HUES48 (cell line): ENCODE data around the gene SRC.
"Not testable (repeated sequence)": the region's sequence is repeated elsewhere in the genome, so short reads cannot be mapped to it uniquely, and the experiment has no call there.

Experiments used
- H3K27ac ChIP-seq: one replicate; pipeline ENCODE4 v1.7.0; 2013; ENCODE audit warnings: low read depth, low read length, inconsistent platforms
- H3K27me3 ChIP-seq: 2 replicates; pipeline ENCODE4 v1.6.1; 2013; ENCODE audit warnings: mild to moderate bottlenecking, low read length; ENCODE audit not compliant: control insufficient read depth, insufficient read depth
- H3K36me3 ChIP-seq: 2 replicates; pipeline ENCODE4 v1.6.1; 2013; ENCODE audit warnings: low read length; ENCODE audit not compliant: control insufficient read depth, insufficient read depth
- H3K4me1 ChIP-seq: 2 replicates; pipeline ENCODE4 v1.6.1; 2013; ENCODE audit warnings: mild to moderate bottlenecking, low read length; ENCODE audit not compliant: control insufficient read depth, insufficient read depth
- H3K4me3 ChIP-seq: 2 replicates; pipeline ENCODE4 v1.5.1; 2013; ENCODE audit warnings: mild to moderate bottlenecking, low read depth, low read length
- H3K9ac ChIP-seq: 2 replicates; pipeline ENCODE4 v1.6.1; 2013; ENCODE audit warnings: mild to moderate bottlenecking, low read depth, low read length, moderate library complexity
- H3K9me3 ChIP-seq: 2 replicates; pipeline ENCODE4 v1.6.1; 2013; ENCODE audit warnings: low read length; ENCODE audit not compliant: control insufficient read depth, insufficient read depth

The SRC gene

GRCh38 chr20:37369846-37370245 is 23.9 kb downstream of the SRC start:
- H3K9me3 ChIP-seq: no peaks in the 10 kb centered on the region
- H3K36me3 ChIP-seq: peaks cover 33% of the 10 kb centered on the region
- no peaks in the 10 kb centered on the region for H3K4me1 ChIP-seq
- no peak overlapping the region for H3K27ac ChIP-seq
- H3K27me3 ChIP-seq: no peaks in the 10 kb centered on the region
- no peak overlapping the region for H3K9ac ChIP-seq
- no peak overlapping the region for H3K4me3 ChIP-seq

- H3K4me3 ChIP-seq, H3K27ac ChIP-seq, H3K9ac ChIP-seq, H3K9me3 ChIP-seq, H3K27me3 ChIP-seq, H3K4me1 ChIP-seq: not testable (repeated sequence)
- peaks cover 14% of the 10 kb centered on the region for H3K36me3 ChIP-seq
Observed at GRCh38 chr20:37371845-37372244, 25.9 kb downstream of the SRC start.

- H3K9ac ChIP-seq: no peak overlapping the region
- H3K27me3 ChIP-seq: no peaks in the 10 kb centered on the region
- no peaks in the 10 kb centered on the region for H3K4me1 ChIP-seq
- H3K36me3 ChIP-seq: peaks cover 13% of the 10 kb centered on the region
- no peak overlapping the region for H3K4me3 ChIP-seq
- no peaks in the 10 kb centered on the region for H3K9me3 ChIP-seq
- H3K27ac ChIP-seq: no peak overlapping the region
Observed at GRCh38 chr20:37372441-37372840, 26.5 kb downstream of the SRC start.

GRCh38 chr20:37373020-37373598 is 27.2 kb downstream of the SRC start:
- Histone ChIP-seq H3K4me3 (no peak overlapping the region), H3K4me1 (no peaks in the 10 kb centered on the region), H3K9me3 (no peaks in the 10 kb centered on the region), H3K27ac (no peak overlapping the region), H3K27me3 (no peaks in the 10 kb centered on the region), H3K36me3 (peaks cover 9% of the 10 kb centered on the region), H3K9ac (no peak overlapping the region)

GRCh38 chr20:37375227-37375626 is 29.3 kb downstream of the SRC start:
- H3K9ac ChIP-seq: no peak overlapping the region
- no peak overlapping the region for H3K4me3 ChIP-seq
- H3K9me3 ChIP-seq: no peaks in the 10 kb centered on the region
- H3K36me3 ChIP-seq: peaks cover 12% of the 10 kb centered on the region
- H3K27ac ChIP-seq: no peak overlapping the region
- H3K4me1 ChIP-seq: peaks cover 10% of the 10 kb centered on the region; the same call in 1 of the 2 replicates
- H3K27me3 ChIP-seq: no peaks in the 10 kb centered on the region

- H3K4me3 ChIP-seq: no peak overlapping the region
- no peaks in the 10 kb centered on the region for H3K9me3 ChIP-seq
- H3K4me1 ChIP-seq: peaks cover 10% of the 10 kb centered on the region; the same call in 1 of the 2 replicates
- H3K27ac ChIP-seq: no peak overlapping the region
- no peaks in the 10 kb centered on the region for H3K27me3 ChIP-seq
- H3K9ac ChIP-seq: no peak overlapping the region
- H3K36me3 ChIP-seq: peaks cover 15% of the 10 kb centered on the region
Observed at GRCh38 chr20:37376324-37376723, 30.4 kb downstream of the SRC start.

- Histone ChIP-seq H3K36me3 (peaks cover 15% of the 10 kb centered on the region), H3K4me3 (no peak overlapping the region), H3K27ac (no peak overlapping the region), H3K9me3 (no peaks in the 10 kb centered on the region), H3K9ac (no peak overlapping the region), H3K27me3 (no peaks in the 10 kb centered on the region), H3K4me1 (peaks cover 10% of the 10 kb centered on the region; the same call in 1 of the 2 replicates)
Observed at GRCh38 chr20:37376791-37377190, 30.9 kb downstream of the SRC start.

GRCh38 chr20:37377346-37378081 is 31.6 kb downstream of the SRC start:
- H3K9ac ChIP-seq: no peak overlapping the region

GRCh38 chr20:37378420-37378784 is 32.5 kb downstream of the SRC start:
- Histone ChIP-seq H3K4me3 (no peak overlapping the region), H3K36me3 (peaks cover 11% of the 10 kb centered on the region), H3K4me1 (peaks cover 10% of the 10 kb centered on the region; the same call in 1 of the 2 replicates), H3K27ac (peak overlapping the region; percentile 73), H3K9ac (no peak overlapping the region), H3K27me3 (no peaks in the 10 kb centered on the region), H3K9me3 (no peaks in the 10 kb centered on the region)

More at GRCh38 chr20:37377346-37378081, 31.6 kb downstream of the SRC start:
- Histone ChIP-seq H3K27me3 (no peaks in the 10 kb centered on the region), H3K36me3 (peaks cover 15% of the 10 kb centered on the region), H3K4me3 (no peak overlapping the region), H3K27ac (no peak overlapping the region), H3K9me3 (no peaks in the 10 kb centered on the region), H3K4me1 (peaks cover 10% of the 10 kb centered on the region; the same call in 1 of the 2 replicates)

- H3K27me3 ChIP-seq: no peaks in the 10 kb centered on the region
- H3K27ac ChIP-seq: peak overlapping the region; percentile 73
- H3K9me3 ChIP-seq: no peaks in the 10 kb centered on the region
- H3K4me1 ChIP-seq: peaks cover 10% of the 10 kb centered on the region; the same call in 1 of the 2 replicates
- H3K4me3 ChIP-seq: no peak overlapping the region
- H3K9ac ChIP-seq: no peak overlapping the region
- peaks cover 11% of the 10 kb centered on the region for H3K36me3 ChIP-seq
Observed at GRCh38 chr20:37378785-37379598, 33.1 kb downstream of the SRC start.
